Ascending aorta (tissue), 2 donors: ENCODE results near the gene NAA10. TPM values are rescaled to one million over a fixed set of nuclear protein-coding genes. Genes with fewer than 3 reads are reported as not detected.

Experiments
- DNase-seq, 2 donors: peaks; one replicate each; pipeline ENCODE4 v3.0.0-alpha.2; 2019; ENCODE audit warnings: low spot score in 2 of 2
- H3K27ac ChIP-seq, 2 donors: fragments of 200-600 bp; sonication (generic); one replicate each; pipeline ENCODE4 v1.5.1; 2016 to 2017; ENCODE audit warnings: mild to moderate bottlenecking in 1 of 2
- H3K27me3 ChIP-seq: fragments of 200-600 bp; sonication (generic); one replicate; pipeline ENCODE4 v1.5.1; 2017
- H3K36me3 ChIP-seq, 2 donors: fragments of 200-600 bp; sonication (generic); one replicate each; pipeline ENCODE4 v1.5.1; 2016
- H3K4me1 ChIP-seq, 2 donors: fragments of 200-600 bp; sonication (generic); one replicate each; pipeline ENCODE4 v1.5.1; 2016 to 2017; ENCODE audit warnings: mild to moderate bottlenecking in 1 of 2
- H3K4me3 ChIP-seq, 2 donors: fragments of 200-600 bp; sonication (generic); one replicate each; pipeline ENCODE4 v1.5.1; 2016 to 2017; ENCODE audit warnings: mild to moderate bottlenecking in 1 of 2
- H3K9me3 ChIP-seq, 2 donors: fragments of 200-600 bp; sonication (generic); one replicate each; pipeline ENCODE4 v1.5.1; 2016
- CTCF ChIP-seq, 3 experiments: fragments of 200-600 bp in 2 of 3; fragments of 450-650 bp in 1 of 3; sonication (generic) in 2 of 3; IDR thresholded peaks; one replicate each; pipeline ENCODE4 v1.5.1; 2016 to 2019; ENCODE audit warnings: antibody characterized with exemption in 3 of 3, mild to moderate bottlenecking in 1 of 3, moderate library complexity in 1 of 3
- intact Hi-C: fragments of 100-400 bp; cut with DNase I; formaldehyde crosslinking; loops from one replicate; pipeline ENCODE4 v1.15.1; 2023
- total RNA-seq: library from RNA; depleted of rRNA; stranded (reverse); fragments of >200 nt; gene quantifications from one replicate; pipeline ENCODE4 v1.1.0, GENCODE V29; 2016

NAA10 gene
- total RNA-seq, 1 donor from 2014 or later, result 155 TPM

- no peak for DNase-seq
- intact Hi-C loops, result no loop called here
- Histone ChIP-seq H3K4me3 (peak overlapping the region in 1 of 2 donors; percentile 91), H3K27ac (peak overlapping the region; percentile 10 to 98), H3K36me3 (peaks cover 11 to 13% of the 10 kb centered on the region in 2 donors), H3K4me1 (peaks cover 11 to 21% of the 10 kb centered on the region in 2 donors), H3K27me3 (no peaks in the 10 kb centered on the region), H3K9me3 (no peaks in the 10 kb centered on the region)
- TF ChIP-seq CTCF (IDR thresholded peaks at IDR 0.05), result no peak
Measured at GRCh38 chrX:153968255-153968654, 33.4 kb upstream of the NAA10 start.

GRCh38 chrX:153967536-153968224, 32.8 kb upstream of the NAA10 start:
- H3K27me3 ChIP-seq, result no peaks in the 10 kb centered on the region
- H3K36me3 ChIP-seq, result peaks cover 15 to 17% of the 10 kb centered on the region in 2 donors
- no peak for TF ChIP-seq CTCF (IDR thresholded peaks at IDR 0.05)
- no peak overlapping the region for H3K4me3 ChIP-seq
- DNase-seq, result no peak
- intact Hi-C loops, result no loop called here
- H3K27ac ChIP-seq, result peak overlapping the region; percentile 10 to 98
- H3K9me3 ChIP-seq, result no peaks in the 10 kb centered on the region
- peaks cover 10 to 21% of the 10 kb centered on the region in 2 donors for H3K4me1 ChIP-seq

- no peaks in the 10 kb centered on the region for H3K27me3 ChIP-seq
- H3K4me3 ChIP-seq, result peak overlapping the region in 1 of 2 donors; percentile 10
- no peak for DNase-seq
- H3K27ac ChIP-seq, result peak overlapping the region; percentile 10 to 43
- intact Hi-C loops, result no loop called here
- peaks cover 10 to 21% of the 10 kb centered on the region in 2 donors for H3K4me1 ChIP-seq
- no peaks in the 10 kb centered on the region for H3K9me3 ChIP-seq
- no peak for TF ChIP-seq CTCF (IDR thresholded peaks at IDR 0.05)
- H3K36me3 ChIP-seq, result peaks cover 19 to 24% of the 10 kb centered on the region in 2 donors
Measured at GRCh38 chrX:153966841-153967535, 32.2 kb upstream of the NAA10 start.

- Histone ChIP-seq H3K36me3 (peaks cover 27 to 31% of the 10 kb centered on the region in 2 donors), H3K4me1 (peaks cover 10 to 21% of the 10 kb centered on the region in 2 donors), H3K27me3 (no peaks in the 10 kb centered on the region), H3K27ac (peak overlapping the region in 1 of 2 donors; percentile 43), H3K4me3 (peak overlapping the region in 1 of 2 donors; percentile 10), H3K9me3 (no peaks in the 10 kb centered on the region)
- no peak for TF ChIP-seq CTCF (IDR thresholded peaks at IDR 0.05)
- intact Hi-C loops, result no loop called here
- DNase-seq, result no peak
Measured at GRCh38 chrX:153966283-153966688, 31.4 kb upstream of the NAA10 start.

GRCh38 chrX:153965406-153965805, 30.6 kb upstream of the NAA10 start:
- no peak for DNase-seq
- peaks cover 10 to 21% of the 10 kb centered on the region in 2 donors for H3K4me1 ChIP-seq
- TF ChIP-seq CTCF (IDR thresholded peaks at IDR 0.05), result no peak
- no peaks in the 10 kb centered on the region for H3K9me3 ChIP-seq
- peaks cover 35 to 39% of the 10 kb centered on the region in 2 donors for H3K36me3 ChIP-seq
- no peak overlapping the region for H3K4me3 ChIP-seq
- H3K27me3 ChIP-seq, result no peaks in the 10 kb centered on the region
- no peak overlapping the region for H3K27ac ChIP-seq
- intact Hi-C loops, result no loop called here
